ENCODE results near the gene ABLIM2. TPM values are rescaled to one million over a fixed set of nuclear protein-coding genes. Genes with fewer than 3 reads are reported as not detected.

Gene ABLIM2
- polyA plus RNA-seq, 1 donor from 2014 or later, result 14.9 TPM

DNA sequence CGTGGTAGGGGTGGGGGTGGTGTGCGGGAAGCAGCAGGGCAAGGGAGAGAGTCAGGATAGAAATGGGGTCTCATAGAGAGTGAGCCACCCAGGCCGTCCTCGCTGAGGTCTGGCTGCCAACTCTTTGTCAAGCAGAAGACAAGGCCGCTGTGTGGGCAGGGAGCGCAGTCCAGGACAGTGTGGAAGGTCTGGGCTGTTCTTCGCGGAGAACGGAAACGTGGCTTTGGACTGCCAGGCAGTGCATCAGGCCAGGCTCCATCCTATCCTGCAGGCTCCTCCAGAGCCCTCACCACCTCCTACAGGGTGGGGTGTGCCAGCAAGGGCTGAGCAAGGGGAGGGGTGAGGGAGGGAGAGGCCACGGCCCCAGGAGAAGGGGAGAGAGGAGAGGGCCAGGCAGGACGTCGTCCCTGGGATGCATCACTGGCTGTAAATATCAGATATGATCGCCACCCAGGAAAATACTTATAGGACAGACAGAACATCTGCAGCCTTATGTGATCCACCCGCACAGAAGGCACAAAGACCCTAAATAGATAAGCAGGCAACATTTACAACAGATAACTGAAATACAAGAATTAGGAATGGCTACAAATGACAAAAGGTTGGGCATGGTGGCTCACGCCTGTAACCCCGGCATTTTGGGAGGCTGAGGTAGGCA is 85.3 kb downstream of the ABLIM2 start:
- Histone ChIP-seq H3K27ac (ENCODE audit: low read length) (no peak overlapping the region), H3K9ac (ENCODE audit: low read length) (no peak overlapping the region), H4K20me1 (ENCODE audit: insufficient read depth) (no peaks in the 10 kb centered on the region)

DNA sequence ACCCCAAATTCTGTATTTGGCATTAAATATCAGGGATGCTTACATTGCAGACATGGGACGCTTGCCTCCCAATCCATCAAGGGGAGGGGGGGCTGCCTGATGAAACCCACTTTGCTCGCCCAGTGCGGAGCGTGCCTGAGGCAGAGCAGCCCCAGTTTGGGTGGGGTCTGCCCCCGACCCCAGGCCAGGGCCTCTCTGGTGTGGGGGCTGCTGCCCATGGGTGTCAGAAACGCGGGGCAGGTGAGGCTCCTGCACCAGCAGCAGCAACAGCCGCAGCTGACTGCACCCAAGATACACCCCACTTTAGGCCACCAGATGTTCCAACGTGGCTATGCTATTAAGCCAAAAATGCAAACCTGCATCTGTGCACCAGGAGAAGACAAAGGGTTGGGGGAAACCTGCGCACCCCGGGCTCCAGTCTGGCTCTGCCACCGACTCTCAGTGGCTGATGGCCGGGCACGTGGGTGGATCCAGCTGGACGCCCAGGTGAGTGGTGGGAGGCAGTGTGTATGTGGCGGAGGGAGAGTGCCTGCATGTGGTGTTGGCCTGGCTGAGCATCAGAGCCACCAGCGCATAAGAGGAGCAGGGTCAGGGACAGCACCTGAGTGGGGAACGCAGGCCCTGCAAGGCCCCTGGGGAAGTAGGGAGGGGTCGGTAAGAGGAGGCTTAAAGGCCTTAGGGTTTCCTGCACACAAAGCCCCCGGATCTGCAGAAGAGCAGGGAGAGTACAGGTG is 86.2 kb downstream of the ABLIM2 start:
- H3K9me3 ChIP-seq (ENCODE audit: low read length), result no peaks in the 10 kb centered on the region
- H2AFZ ChIP-seq (ENCODE audit: low read depth, low read length), result no peak overlapping the region
- H3K36me3 ChIP-seq (ENCODE audit: insufficient read depth, low read length), result no peaks in the 10 kb centered on the region
- no peaks in the 10 kb centered on the region for H3K9me2 ChIP-seq (ENCODE audit: insufficient read depth, low read length)
- no peak overlapping the region for H3K27ac ChIP-seq (ENCODE audit: low read length)
- TF ChIP-seq RAD21 (conservative IDR thresholded peaks at IDR 0.05), result no peak
- TF ChIP-seq, protein P1, sequence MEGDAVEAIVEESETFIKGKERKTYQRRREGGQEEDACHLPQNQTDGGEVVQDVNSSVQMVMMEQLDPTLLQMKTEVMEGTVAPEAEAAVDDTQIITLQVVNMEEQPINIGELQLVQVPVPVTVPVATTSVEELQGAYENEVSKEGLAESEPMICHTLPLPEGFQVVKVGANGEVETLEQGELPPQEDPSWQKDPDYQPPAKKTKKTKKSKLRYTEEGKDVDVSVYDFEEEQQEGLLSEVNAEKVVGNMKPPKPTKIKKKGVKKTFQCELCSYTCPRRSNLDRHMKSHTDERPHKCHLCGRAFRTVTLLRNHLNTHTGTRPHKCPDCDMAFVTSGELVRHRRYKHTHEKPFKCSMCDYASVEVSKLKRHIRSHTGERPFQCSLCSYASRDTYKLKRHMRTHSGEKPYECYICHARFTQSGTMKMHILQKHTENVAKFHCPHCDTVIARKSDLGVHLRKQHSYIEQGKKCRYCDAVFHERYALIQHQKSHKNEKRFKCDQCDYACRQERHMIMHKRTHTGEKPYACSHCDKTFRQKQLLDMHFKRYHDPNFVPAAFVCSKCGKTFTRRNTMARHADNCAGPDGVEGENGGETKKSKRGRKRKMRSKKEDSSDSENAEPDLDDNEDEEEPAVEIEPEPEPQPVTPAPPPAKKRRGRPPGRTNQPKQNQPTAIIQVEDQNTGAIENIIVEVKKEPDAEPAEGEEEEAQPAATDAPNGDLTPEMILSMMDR (IDR thresholded peaks at IDR 0.05; ENCODE audit: poor library complexity, severe bottlenecking), result no peak
- H3K79me2 ChIP-seq (replicated peaks; ENCODE audit: insufficient read depth, low read length), result no peaks in the 10 kb centered on the region
- H4K20me1 ChIP-seq (ENCODE audit: insufficient read depth), result no peaks in the 10 kb centered on the region
- H3K4me3 ChIP-seq (ENCODE audit: low read length), result no peak overlapping the region
- no peaks in the 10 kb centered on the region for H3F3A ChIP-seq (ENCODE audit: insufficient read depth, low read length, poor library complexity, severe bottlenecking)
- no peak overlapping the region for H3K4me2 ChIP-seq (ENCODE audit: low read length)
- H3K27me3 ChIP-seq (ENCODE audit: insufficient read depth, low read depth, low read length), result no peaks in the 10 kb centered on the region
- peak overlapping the region; percentile 46 for H3K9ac ChIP-seq (ENCODE audit: low read length)

More for the DNA sequence above, 85.3 kb downstream of the ABLIM2 start:
- H3K36me3 ChIP-seq (ENCODE audit: insufficient read depth, low read length), result no peaks in the 10 kb centered on the region
- H2AFZ ChIP-seq (ENCODE audit: low read depth, low read length), result no peak overlapping the region
- H3K4me3 ChIP-seq (ENCODE audit: low read length), result no peak overlapping the region
- H3K9me2 ChIP-seq (ENCODE audit: insufficient read depth, low read length), result no peaks in the 10 kb centered on the region
- no peaks in the 10 kb centered on the region for H3K79me2 ChIP-seq (replicated peaks; ENCODE audit: insufficient read depth, low read length)
- H3F3A ChIP-seq (ENCODE audit: insufficient read depth, low read length, poor library complexity, severe bottlenecking), result no peaks in the 10 kb centered on the region
- TF ChIP-seq EZH2 (IDR thresholded peaks at IDR 0.05; ENCODE audit: borderline replicate concordance, insufficient read depth, low read length, poor library complexity, severe bottlenecking) (no peak), SMC3 (conservative IDR thresholded peaks at IDR 0.05; ENCODE audit: poor library complexity) (no peak), MXI1 (conservative IDR thresholded peaks at IDR 0.05; ENCODE audit: poor library complexity, severe bottlenecking) (no peak), POLR2AphosphoS5 (IDR thresholded peaks at IDR 0.05) (no peak), TAF1 (IDR thresholded peaks at IDR 0.05; ENCODE audit: low read depth) (no peak), EP300 (conservative IDR thresholded peaks at IDR 0.05; ENCODE audit: poor library complexity, severe bottlenecking) (no peak), RAD21 (conservative IDR thresholded peaks at IDR 0.05) (no peak)
- TF ChIP-seq, protein P2, sequence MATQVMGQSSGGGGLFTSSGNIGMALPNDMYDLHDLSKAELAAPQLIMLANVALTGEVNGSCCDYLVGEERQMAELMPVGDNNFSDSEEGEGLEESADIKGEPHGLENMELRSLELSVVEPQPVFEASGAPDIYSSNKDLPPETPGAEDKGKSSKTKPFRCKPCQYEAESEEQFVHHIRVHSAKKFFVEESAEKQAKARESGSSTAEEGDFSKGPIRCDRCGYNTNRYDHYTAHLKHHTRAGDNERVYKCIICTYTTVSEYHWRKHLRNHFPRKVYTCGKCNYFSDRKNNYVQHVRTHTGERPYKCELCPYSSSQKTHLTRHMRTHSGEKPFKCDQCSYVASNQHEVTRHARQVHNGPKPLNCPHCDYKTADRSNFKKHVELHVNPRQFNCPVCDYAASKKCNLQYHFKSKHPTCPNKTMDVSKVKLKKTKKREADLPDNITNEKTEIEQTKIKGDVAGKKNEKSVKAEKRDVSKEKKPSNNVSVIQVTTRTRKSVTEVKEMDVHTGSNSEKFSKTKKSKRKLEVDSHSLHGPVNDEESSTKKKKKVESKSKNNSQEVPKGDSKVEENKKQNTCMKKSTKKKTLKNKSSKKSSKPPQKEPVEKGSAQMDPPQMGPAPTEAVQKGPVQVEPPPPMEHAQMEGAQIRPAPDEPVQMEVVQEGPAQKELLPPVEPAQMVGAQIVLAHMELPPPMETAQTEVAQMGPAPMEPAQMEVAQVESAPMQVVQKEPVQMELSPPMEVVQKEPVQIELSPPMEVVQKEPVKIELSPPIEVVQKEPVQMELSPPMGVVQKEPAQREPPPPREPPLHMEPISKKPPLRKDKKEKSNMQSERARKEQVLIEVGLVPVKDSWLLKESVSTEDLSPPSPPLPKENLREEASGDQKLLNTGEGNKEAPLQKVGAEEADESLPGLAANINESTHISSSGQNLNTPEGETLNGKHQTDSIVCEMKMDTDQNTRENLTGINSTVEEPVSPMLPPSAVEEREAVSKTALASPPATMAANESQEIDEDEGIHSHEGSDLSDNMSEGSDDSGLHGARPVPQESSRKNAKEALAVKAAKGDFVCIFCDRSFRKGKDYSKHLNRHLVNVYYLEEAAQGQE (IDR thresholded peaks at IDR 0.05; ENCODE audit: borderline replicate concordance), result no peak
- TF ChIP-seq, protein P1 (IDR thresholded peaks at IDR 0.05; ENCODE audit: poor library complexity, severe bottlenecking), result no peak
- no peaks in the 10 kb centered on the region for H3K9me3 ChIP-seq (ENCODE audit: low read length)
- H3K27me3 ChIP-seq (ENCODE audit: insufficient read depth, low read depth, low read length), result no peaks in the 10 kb centered on the region
- H3K4me2 ChIP-seq (ENCODE audit: low read length), result no peak overlapping the region

All from neural cell (in vitro differentiated cells).